Hepatocyte (in vitro differentiated cells): ENCODE measurements around the gene C2CD3. TPM values are rescaled to one million over a fixed set of nuclear protein-coding genes. Genes with fewer than 3 reads are reported as not detected.
A peak's percentile ranks its signal among the peaks of the same experiment; 100 is the strongest.

Source experiments
- DNase-seq: peaks from one replicate; pipeline ENCODE4 v3.0.0-alpha.2; 2016; ENCODE audit warnings: low spot score
- H2AFZ ChIP-seq: fragments of 200-600 bp; sonication (generic); 2 replicates; pipeline ENCODE4 v1.6.0; 2016; ENCODE audit warnings: antibody characterized with exemption, mild to moderate bottlenecking
- H3K27ac ChIP-seq: fragments of 200-600 bp; sonication (generic); 2 replicates; pipeline ENCODE4 v1.5.1; 2016; ENCODE audit warnings: mild to moderate bottlenecking
- H3K27me3 ChIP-seq: fragments of 200-600 bp; sonication (generic); 2 replicates; pipeline ENCODE4 v1.6.1; 2016
- H3K36me3 ChIP-seq: fragments of 200-600 bp; sonication (generic); replicated peaks from 2 replicates; pipeline ENCODE4 v1.5.1; 2016; ENCODE audit warnings: low read depth; ENCODE audit not compliant: insufficient read depth
- H3K4me1 ChIP-seq: fragments of 200-600 bp; sonication (generic); 2 replicates; pipeline ENCODE4 v1.5.1; 2016; ENCODE audit warnings: mild to moderate bottlenecking, moderate library complexity; ENCODE audit not compliant: insufficient read depth
- H3K4me2 ChIP-seq: fragments of 200-600 bp; sonication (generic); 2 replicates; pipeline ENCODE4 v1.6.0; 2016
- H3K4me3 ChIP-seq: fragments of 200-600 bp; sonication (generic); 2 replicates; pipeline ENCODE4 v1.5.1; 2016; ENCODE audit warnings: mild to moderate bottlenecking
- H3K79me2 ChIP-seq: fragments of 200-600 bp; sonication (generic); 2 replicates; pipeline ENCODE4 v1.6.0; 2017; ENCODE audit warnings: mild to moderate bottlenecking
- H3K9me2 ChIP-seq: fragments of 200-600 bp; sonication (generic); replicated peaks from 2 replicates; pipeline ENCODE4 v1.6.0; 2017; ENCODE audit warnings: mild to moderate bottlenecking; ENCODE audit not compliant: insufficient read depth
- H3K9me3 ChIP-seq: fragments of 200-600 bp; sonication (generic); 2 replicates; pipeline ENCODE4 v1.5.1; 2016; ENCODE audit warnings: low read depth, mild to moderate bottlenecking
- H4K20me1 ChIP-seq: fragments of 200-600 bp; sonication (generic); 2 replicates; pipeline ENCODE4 v1.6.0; 2016; ENCODE audit warnings: mild to moderate bottlenecking; ENCODE audit not compliant: insufficient read depth, poor library complexity, severe bottlenecking
- CTCF ChIP-seq: fragments of 200-600 bp; sonication (generic); IDR thresholded peaks from 2 replicates; pipeline ENCODE4 v1.5.1; 2016; ENCODE audit warnings: antibody characterized with exemption, mild to moderate bottlenecking; ENCODE audit not compliant: poor library complexity
- EZH2 ChIP-seq: fragments of 200-600 bp; sonication (generic); IDR thresholded peaks from 2 replicates; pipeline ENCODE4 v1.6.1; 2016; ENCODE audit warnings: antibody characterized with exemption, mild to moderate bottlenecking, borderline replicate concordance
- EZH2phosphoT487 ChIP-seq: fragments of 200-600 bp; sonication (generic); IDR thresholded peaks from one replicate; pipeline ENCODE4 v1.6.1; 2018; ENCODE audit warnings: antibody characterized with exemption, mild to moderate bottlenecking, low read depth, moderate library complexity; ENCODE audit not compliant: unreplicated experiment, severe bottlenecking
- WGBS: methylation state at CpG from one replicate; pipeline ENCODE4 v1.1.6; 2016; ENCODE audit warnings: low lambda C conversion rate; ENCODE audit errors: missing lambda C conversion rate; 5-methylcytosine and 5-hydroxymethylcytosine counted together
- polyA plus RNA-seq: library from polyadenylated mRNA; unstranded; fragments of >200 nt; fragmentation: Nextera tagmentation; extraction: Ambion mirVana; gene quantifications from 2 replicates; pipeline ENCODE4 v1.2.1, GENCODE V29; 2016
- total RNA-seq: library from RNA; depleted of rRNA; stranded (reverse); fragments of >200 nt; gene quantifications from 2 replicates; pipeline ENCODE4 v1.2.3, GENCODE V29; 2014

Gene C2CD3
- total and polyA plus RNA-seq, 2 experiments from 2014 or later = 9.8 to 16.3 TPM

- no peak overlapping the region for H3K4me3 ChIP-seq
- DNase-seq = peak; percentile 28
- no peaks in the 10 kb centered on the region for H3K27me3 ChIP-seq
- H4K20me1 ChIP-seq = no peaks in the 10 kb centered on the region
- H3K9me2 ChIP-seq = no peaks in the 10 kb centered on the region
- no peaks in the 10 kb centered on the region for H3K9me3 ChIP-seq
- peak overlapping the region; percentile 69 for H3K27ac ChIP-seq
- H2AFZ ChIP-seq = no peak overlapping the region
- peaks cover 24% of the 10 kb centered on the region for H3K4me1 ChIP-seq
- H3K79me2 ChIP-seq = no peaks in the 10 kb centered on the region
- no peak overlapping the region for H3K4me2 ChIP-seq
- WGBS = 45% methylated on average over 4 of the region's 4 CpGs
- TF ChIP-seq CTCF = no peak
- no peak for TF ChIP-seq EZH2phosphoT487
- no peak for TF ChIP-seq EZH2
- no peaks in the 10 kb centered on the region for H3K36me3 ChIP-seq
These were observed 151.6 kb downstream of the C2CD3 start for GRCh38 chr11:74019104-74019738.

GRCh38 chr11:74018331-74019005 is 152.3 kb downstream of the C2CD3 start:
- H3K79me2 ChIP-seq = no peaks in the 10 kb centered on the region
- no peaks in the 10 kb centered on the region for H3K27me3 ChIP-seq
- H3K4me1 ChIP-seq = peaks cover 24% of the 10 kb centered on the region
- DNase-seq = peak; percentile 84
- no peaks in the 10 kb centered on the region for H3K9me3 ChIP-seq
- WGBS = 77% methylated on average over 9 of the region's 9 CpGs
- H4K20me1 ChIP-seq = no peaks in the 10 kb centered on the region
- peak overlapping the region; percentile 69 for H3K27ac ChIP-seq
- peak overlapping the region; percentile 29 for H3K4me2 ChIP-seq
- no peak overlapping the region for H3K4me3 ChIP-seq
- H2AFZ ChIP-seq = no peak overlapping the region
- no peaks in the 10 kb centered on the region for H3K36me3 ChIP-seq
- TF ChIP-seq CTCF = no peak
- no peak for TF ChIP-seq EZH2
- no peak for TF ChIP-seq EZH2phosphoT487
- H3K9me2 ChIP-seq = no peaks in the 10 kb centered on the region

- no peak for TF ChIP-seq CTCF
- TF ChIP-seq EZH2 = no peak
- TF ChIP-seq EZH2phosphoT487 = no peak
- H3K9me3 ChIP-seq = no peaks in the 10 kb centered on the region
- peaks cover 24% of the 10 kb centered on the region for H3K4me1 ChIP-seq
- no peaks in the 10 kb centered on the region for H3K36me3 ChIP-seq
- no peaks in the 10 kb centered on the region for H3K9me2 ChIP-seq
- no peak overlapping the region for H2AFZ ChIP-seq
- WGBS = 100% methylated on average over 3 of the region's 3 CpGs
- H3K4me3 ChIP-seq = no peak overlapping the region
- H3K79me2 ChIP-seq = no peaks in the 10 kb centered on the region
- peak overlapping the region; percentile 69 for H3K27ac ChIP-seq
- no peak overlapping the region for H3K4me2 ChIP-seq
- no peak for DNase-seq
- no peaks in the 10 kb centered on the region for H4K20me1 ChIP-seq
- H3K27me3 ChIP-seq = no peaks in the 10 kb centered on the region
These were observed 153.2 kb downstream of the C2CD3 start for GRCh38 chr11:74017631-74018030.
